WTC11 (cell line): ENCODE results near the gene CDRT4. TPM values are rescaled to one million over a fixed set of nuclear protein-coding genes. Genes with fewer than 3 reads are reported as not detected.

Source experiments
- ATAC-seq: fragments of 200-7000 bp; cut with Tn5 transposase; 2 replicates; pipeline ENCODE4 v1.10.0; 2021; ENCODE audit warnings: mild to moderate bottlenecking, moderate library complexity
- CTCF ChIA-PET: fragments of 300-600 bp; sonication (Branson Sonifier 250); formaldehyde crosslinking; loops from one replicate; lab custom pipeline; 2021; ENCODE audit warnings: antibody characterized with exemption; lab: Charles Lee
- POLR2A ChIA-PET: fragments of 350-600 bp; sonication (Branson Sonifier 250); formaldehyde crosslinking; loops from one replicate; lab custom pipeline; 2021; ENCODE audit warnings: antibody characterized with exemption; lab: Charles Lee
- DNase-seq: peaks from one replicate; pipeline ENCODE4 v3.0.0; 2021; ENCODE audit warnings: low spot score
- H3K27ac Mint-ChIP-seq: 2 replicates; pipeline ENCODE4 v1.8.0; 2021; ENCODE audit warnings: mixed read lengths
- H3K27me3 Mint-ChIP-seq: 2 replicates; pipeline ENCODE4 v1.8.0; 2021; ENCODE audit warnings: low read depth, mild to moderate bottlenecking, moderate library complexity, mixed read lengths
- H3K36me3 Mint-ChIP-seq: 2 replicates; pipeline ENCODE4 v1.8.0; 2021; ENCODE audit warnings: mixed read lengths
- H3K4me1 Mint-ChIP-seq: 2 replicates; pipeline ENCODE4 v1.8.0; 2022; ENCODE audit warnings: mixed read lengths
- H3K4me3 Mint-ChIP-seq: 2 replicates; pipeline ENCODE4 v1.8.0; 2021; ENCODE audit warnings: mild to moderate bottlenecking, moderate library complexity, mixed read lengths
- H3K9me3 Mint-ChIP-seq: 2 replicates; pipeline ENCODE4 v1.8.0; 2021; ENCODE audit warnings: mixed read lengths
- CBFB ChIP-seq: sonication (generic); formaldehyde crosslinking; IDR thresholded peaks from 2 replicates; pipeline ENCODE4 v1.8.1; 2022; ENCODE audit warnings: mild to moderate bottlenecking, low read depth, missing genetic modification reagents
- E2F5 ChIP-seq: sonication (generic); formaldehyde crosslinking; IDR thresholded peaks from 2 replicates; pipeline ENCODE4 v1.8.1; 2022; ENCODE audit warnings: mild to moderate bottlenecking, moderate library complexity, missing genetic modification reagents
- ERG ChIP-seq: fragments of 250-450 bp; sonication (Bioruptor Pico); IDR thresholded peaks from 2 replicates; pipeline ENCODE4 v1.8.0; 2021; ENCODE audit warnings: mild to moderate bottlenecking
- FOXK1 ChIP-seq: sonication (generic); formaldehyde crosslinking; IDR thresholded peaks from 2 replicates; pipeline ENCODE4 v1.8.0; 2022; ENCODE audit warnings: mild to moderate bottlenecking, moderate library complexity, missing genetic modification reagents
- GRHL2 ChIP-seq: fragments of 250-450 bp; sonication (Bioruptor Pico); IDR thresholded peaks from 2 replicates; pipeline ENCODE4 v1.8.0; 2022; ENCODE audit warnings: mild to moderate bottlenecking, moderate library complexity; ENCODE audit not compliant: insufficient replicate concordance, severe bottlenecking
- GTF2I ChIP-seq: fragments of 250-450 bp; sonication (Bioruptor Pico); conservative IDR thresholded peaks from 2 replicates; pipeline ENCODE4 v1.4.0; 2021; ENCODE audit warnings: mild to moderate bottlenecking
- JUN ChIP-seq: sonication (generic); formaldehyde crosslinking; IDR thresholded peaks from 2 replicates; pipeline ENCODE4 v1.8.0; 2023; ENCODE audit warnings: mild to moderate bottlenecking, missing genetic modification reagents
- KAT7 ChIP-seq: sonication (generic); formaldehyde crosslinking; IDR thresholded peaks from 2 replicates; pipeline ENCODE4 v1.8.1; 2023; ENCODE audit warnings: missing genetic modification reagents, mild to moderate bottlenecking, borderline replicate concordance
- MLX ChIP-seq: sonication (generic); formaldehyde crosslinking; IDR thresholded peaks from 2 replicates; pipeline ENCODE4 v1.8.1; 2023; ENCODE audit warnings: mild to moderate bottlenecking, missing genetic modification reagents, moderate library complexity
- MYBL2 ChIP-seq: sonication (generic); formaldehyde crosslinking; IDR thresholded peaks from 2 replicates; pipeline ENCODE4 v1.8.1; 2023; ENCODE audit warnings: mild to moderate bottlenecking, moderate library complexity, missing genetic modification reagents
- NR3C1 ChIP-seq: sonication (generic); formaldehyde crosslinking; conservative IDR thresholded peaks from 2 replicates; pipeline ENCODE4 v1.8.1; 2023; ENCODE audit warnings: low read depth, mild to moderate bottlenecking, missing genetic modification reagents
- PREB ChIP-seq: sonication (generic); formaldehyde crosslinking; IDR thresholded peaks from 2 replicates; pipeline ENCODE4 v1.8.1; 2022; ENCODE audit warnings: mild to moderate bottlenecking, missing genetic modification reagents, moderate library complexity, borderline replicate concordance
- SOX15 ChIP-seq: fragments of 250-450 bp; sonication (Bioruptor Pico); IDR thresholded peaks from 2 replicates; pipeline ENCODE4 v1.9.0; 2021; ENCODE audit warnings: mild to moderate bottlenecking
- TEAD4 ChIP-seq: sonication (generic); formaldehyde crosslinking; IDR thresholded peaks from 2 replicates; pipeline ENCODE4 v1.8.0; 2022; ENCODE audit warnings: mild to moderate bottlenecking, missing genetic modification reagents
- USF1 ChIP-seq: sonication (generic); formaldehyde crosslinking; IDR thresholded peaks from 2 replicates; pipeline ENCODE4 v1.8.0; 2022; ENCODE audit warnings: mild to moderate bottlenecking, missing genetic modification reagents
- USF2 ChIP-seq: sonication (generic); formaldehyde crosslinking; IDR thresholded peaks from 2 replicates; pipeline ENCODE4 v1.8.1; 2023; ENCODE audit warnings: mild to moderate bottlenecking, missing genetic modification reagents, moderate library complexity
- ZBTB21 ChIP-seq: sonication (generic); formaldehyde crosslinking; IDR thresholded peaks from 2 replicates; pipeline ENCODE4 v1.8.1; 2023; ENCODE audit warnings: mild to moderate bottlenecking, missing genetic modification reagents, borderline replicate concordance
- ZBTB43 ChIP-seq: sonication (generic); formaldehyde crosslinking; IDR thresholded peaks from 2 replicates; pipeline ENCODE4 v1.8.1; 2023; ENCODE audit warnings: mild to moderate bottlenecking, missing genetic modification reagents
- ZNF281 ChIP-seq: sonication (generic); formaldehyde crosslinking; IDR thresholded peaks from 2 replicates; pipeline ENCODE4 v1.8.0; 2023; ENCODE audit warnings: mild to moderate bottlenecking, missing genetic modification reagents
- ZNF396 ChIP-seq: fragments of 250-450 bp; sonication (Bioruptor Pico); IDR thresholded peaks from 2 replicates; pipeline ENCODE4 v1.8.0; 2021; ENCODE audit warnings: mild to moderate bottlenecking, moderate library complexity, borderline replicate concordance
- ZNF423 ChIP-seq: fragments of 250-450 bp; sonication (Bioruptor Pico); IDR thresholded peaks from 2 replicates; pipeline ENCODE4 v2.1.2; 2022; ENCODE audit warnings: mild to moderate bottlenecking, moderate library complexity
- total RNA-seq: library from RNA; stranded (reverse); gene quantifications from 3 replicates; pipeline ENCODE4 v1.2.3, GENCODE V29; 2021

Gene CDRT4
- total RNA-seq, 1 experiment from 2014 or later, result 4.9 TPM

- CTCF ChIA-PET, result interaction anchor here (1.2 to 1.9 kb wide), 2 partner anchors 18 to 237 kb away, joined by 4 to 20 read pairs; no protein-coding TSS in a partner anchor
- no peak for DNase-seq
- H3K36me3 Mint-ChIP-seq, result peaks cover 17% of the 10 kb centered on the region
- H3K27me3 Mint-ChIP-seq, result no peaks in the 10 kb centered on the region
- no peak for TF ChIP-seq NR3C1 (CRISPR knock-in tag)
- TF ChIP-seq E2F5 (CRISPR knock-in tag), result no peak
- no peak for TF ChIP-seq USF1 (CRISPR knock-in tag)
- TF ChIP-seq TEAD4 (CRISPR knock-in tag), result no peak
- no peak for TF ChIP-seq ZNF396 (CRISPR knock-in tag)
- no peak for TF ChIP-seq GRHL2 (CRISPR knock-in tag)
- no peak for TF ChIP-seq SOX15
- TF ChIP-seq FOXK1 (CRISPR knock-in tag), result no peak
- TF ChIP-seq CBFB (CRISPR knock-in tag), result no peak
- no peak for TF ChIP-seq MYBL2 (CRISPR knock-in tag)
- TF ChIP-seq ZNF281 (CRISPR knock-in tag), result no peak
- TF ChIP-seq JUN (CRISPR knock-in tag), result no peak
- TF ChIP-seq USF2 (CRISPR knock-in tag), result no peak
- no peak for TF ChIP-seq MLX (CRISPR knock-in tag)
- no peak overlapping the region for H3K27ac Mint-ChIP-seq
- POLR2A ChIA-PET, result no interaction called here
- ATAC-seq, result peak; percentile 44; the same call in 1 of the 2 replicates
- H3K9me3 Mint-ChIP-seq, result peaks cover 3% of the 10 kb centered on the region; the same call in 1 of the 2 replicates
- no peak overlapping the region for H3K4me3 Mint-ChIP-seq
- H3K4me1 Mint-ChIP-seq, result peaks cover 23% of the 10 kb centered on the region
These were observed 17.6 kb upstream of the CDRT4 start for GRCh38 chr17:15485045-15485444.

- ATAC-seq, result no peak
- ChIA-PET POLR2A (no interaction called here), CTCF (interaction anchor here (2.7 kb wide), 1 partner anchor 20 kb away, joined by 11 read pairs; no protein-coding TSS in a partner anchor)
- Mint-ChIP-seq H3K27ac (no peak overlapping the region), H3K4me1 (peaks cover 23% of the 10 kb centered on the region), H3K27me3 (no peaks in the 10 kb centered on the region), H3K36me3 (peaks cover 18% of the 10 kb centered on the region), H3K4me3 (no peak overlapping the region), H3K9me3 (no peaks in the 10 kb centered on the region)
- DNase-seq, result no peak
- TF ChIP-seq GTF2I (CRISPR knock-in tag) (no peak), PREB (CRISPR knock-in tag) (no peak), USF2 (CRISPR knock-in tag) (no peak), USF1 (CRISPR knock-in tag) (no peak), NR3C1 (CRISPR knock-in tag) (no peak), ZBTB21 (CRISPR knock-in tag) (no peak), ZBTB43 (CRISPR knock-in tag) (no peak), ZNF423 (CRISPR knock-in tag) (no peak), ERG (CRISPR knock-in tag) (no peak), KAT7 (no peak)
These were observed 16.0 kb upstream of the CDRT4 start for GRCh38 chr17:15483431-15483830.
